Measurements from ENCODE around the gene IFT122. TPM values are rescaled to one million over a fixed set of nuclear protein-coding genes. Genes with fewer than 3 reads are reported as not detected.

IFT122 gene
- total RNA-seq, 1 donor from 2014 or later: 37.9 TPM

Other genes with a start within 250 kb of the IFT122 start
- 159 and 221 TPM in 2 replicates for gene COPG1, start 190.6 kb upstream of the IFT122 start, total RNA-seq
- gene HMCES, start 161.4 kb upstream of the IFT122 start, total RNA-seq: 18.7 and 20.3 TPM in 2 replicates
- gene EFCAB12, start 11.6 kb upstream of the IFT122 start, total RNA-seq: under 0.01 TPM in 2 replicates
- 16.3 and 28.8 TPM in 2 replicates for gene MBD4, start 276 bp upstream of the IFT122 start, total RNA-seq
- not detected in 2 replicates for gene RHO, start 88.4 kb downstream of the IFT122 start, total RNA-seq
- not detected in 2 replicates for gene H1-8, start 103.0 kb downstream of the IFT122 start, total RNA-seq
- gene PLXND1, start 166.5 kb downstream of the IFT122 start, total RNA-seq: 131 and 262 TPM in 2 replicates